Measurements from ENCODE around the gene IL17C. TPM values are rescaled to one million over a fixed set of nuclear protein-coding genes. Genes with fewer than 3 reads are reported as not detected.
A peak's percentile ranks its signal among the peaks of the same experiment; 100 is the strongest.

IL17C gene
- total RNA-seq, 2 donors from 2014 or later = not detected

GRCh38 chr16:88646345-88647034 lies 8.1 kb downstream of the IL17C start:
- Mint-ChIP-seq H3K4me1 (peaks cover 5% of the 10 kb centered on the region), H3K36me3 (ENCODE audit: low read depth) (peaks cover 16% of the 10 kb centered on the region), H3K27me3 (ENCODE audit: insufficient read depth) (no peaks in the 10 kb centered on the region), H3K27ac (no peak overlapping the region), H3K4me3 (no peak overlapping the region), H3K9me3 (no peaks in the 10 kb centered on the region)
- Histone ChIP-seq H3K9ac (ENCODE audit: extremely low read depth, low read length, poor library complexity, severe bottlenecking) (no peak overlapping the region), H3K36me3 (ENCODE audit: control insufficient read depth, insufficient read depth, low read length) (peaks cover 3% of the 10 kb centered on the region), H3K9me3 (ENCODE audit: control insufficient read depth, low read length) (no peaks in the 10 kb centered on the region), H3K4me1 (ENCODE audit: control insufficient read depth, insufficient read depth, low read length) (peaks cover 4% of the 10 kb centered on the region), H3K27me3 (ENCODE audit: control insufficient read depth, insufficient read depth, low read length, poor library complexity, severe bottlenecking) (no peaks in the 10 kb centered on the region), H3K27ac (ENCODE audit: low read depth, low read length) (peak overlapping the region; percentile 24), H3K4me3 (ENCODE audit: low read length) (no peak overlapping the region)
- TF ChIP-seq CTCF (conservative IDR thresholded peaks at IDR 0.05) = no peak
- 92 to 93% methylated on average over 13 to 28 of the region's 28 CpGs for WGBS, 2 experiments (ENCODE audit: insufficient coverage in 1 of 2, insufficient read length in 1 of 2)
- DNase-seq = no peak

GRCh38 chr16:88647178-88648070 lies 9.1 kb downstream of the IL17C start:
- Mint-ChIP-seq H3K36me3 (ENCODE audit: low read depth) (peaks cover 16% of the 10 kb centered on the region), H3K27ac (no peak overlapping the region), H3K9me3 (no peaks in the 10 kb centered on the region), H3K4me3 (no peak overlapping the region), H3K27me3 (ENCODE audit: insufficient read depth) (no peaks in the 10 kb centered on the region), H3K4me1 (peaks cover 5% of the 10 kb centered on the region)
- Histone ChIP-seq H3K9me3 (ENCODE audit: control insufficient read depth, low read length) (no peaks in the 10 kb centered on the region), H3K36me3 (ENCODE audit: control insufficient read depth, insufficient read depth, low read length) (peaks cover 3% of the 10 kb centered on the region), H3K4me1 (ENCODE audit: control insufficient read depth, insufficient read depth, low read length) (peaks cover 5% of the 10 kb centered on the region), H3K27me3 (ENCODE audit: control insufficient read depth, insufficient read depth, low read length, poor library complexity, severe bottlenecking) (no peaks in the 10 kb centered on the region), H3K27ac (ENCODE audit: low read depth, low read length) (no peak overlapping the region), H3K9ac (ENCODE audit: extremely low read depth, low read length, poor library complexity, severe bottlenecking) (no peak overlapping the region), H3K4me3 (ENCODE audit: low read length) (no peak overlapping the region)
- TF ChIP-seq CTCF (conservative IDR thresholded peaks at IDR 0.05) = no peak
- DNase-seq = no peak
- 93% methylated on average over 9 to 22 of the region's 22 CpGs for WGBS, 2 experiments (ENCODE audit: insufficient coverage in 1 of 2, insufficient read length in 1 of 2)

- H3K4me3 ChIP-seq (ENCODE audit: low read length) = peak overlapping the region; percentile 90
- no peak for DNase-seq
- no peaks in the 10 kb centered on the region for H3K27me3 Mint-ChIP-seq (ENCODE audit: insufficient read depth)
- H3K4me1 Mint-ChIP-seq = peaks cover 5% of the 10 kb centered on the region
- H3K9me3 Mint-ChIP-seq = no peaks in the 10 kb centered on the region
- no peak for TF ChIP-seq CTCF (conservative IDR thresholded peaks at IDR 0.05)
- H3K9ac ChIP-seq (ENCODE audit: extremely low read depth, low read length, poor library complexity, severe bottlenecking) = no peak overlapping the region
- no peak overlapping the region for H3K27ac ChIP-seq (ENCODE audit: low read depth, low read length)
- no peaks in the 10 kb centered on the region for H3K27me3 ChIP-seq (ENCODE audit: control insufficient read depth, insufficient read depth, low read length, poor library complexity, severe bottlenecking)
- no peaks in the 10 kb centered on the region for H3K36me3 ChIP-seq (ENCODE audit: control insufficient read depth, insufficient read depth, low read length)
- H3K27ac Mint-ChIP-seq = no peak overlapping the region
- H3K9me3 ChIP-seq (ENCODE audit: control insufficient read depth, low read length) = no peaks in the 10 kb centered on the region
- peaks cover 5% of the 10 kb centered on the region for H3K4me1 ChIP-seq (ENCODE audit: control insufficient read depth, insufficient read depth, low read length)
- H3K4me3 Mint-ChIP-seq = peak overlapping the region; percentile 78
- WGBS, 2 experiments (ENCODE audit: insufficient coverage in 1 of 2, insufficient read length in 1 of 2) = 87 to 94% methylated on average over 5 to 20 of the region's 20 CpGs
- H3K36me3 Mint-ChIP-seq (ENCODE audit: low read depth) = peaks cover 16% of the 10 kb centered on the region
Measured at GRCh38 chr16:88649195-88649923, 11.0 kb downstream of the IL17C start.
